RWPE1 (cell line): ENCODE results near the gene EPHA10.
A peak's percentile ranks its signal among the peaks of the same experiment; 100 is the strongest.
"Not testable (repeated sequence)": the region's sequence is repeated elsewhere in the genome, so short reads cannot be mapped to it uniquely, and the experiment has no call there.

Experiments
- CTCF ChIA-PET: fragments of 350-600 bp; sonication (Branson Sonifier 250); formaldehyde crosslinking; extraction: SDS; loops from one replicate; lab custom pipeline; 2021; lab: Yijun Ruan, JAX
- POLR2A ChIA-PET: fragments of 400-600 bp; formaldehyde crosslinking; extraction: SDS; loops from one replicate; lab custom pipeline; 2020; ENCODE audit warnings: antibody characterized with exemption; ENCODE audit not compliant: low non-redundant PET; lab: Yijun Ruan, JAX
- DNase-seq: peaks from one replicate; pipeline ENCODE4 v3.0.0; 2012; ENCODE audit warnings: low spot score
- H3K27ac ChIP-seq: fragments of 450-650 bp; 2 replicates; pipeline ENCODE4 v1.5.1; 2017
- TF ChIP-seq, protein P1 (sequence below): fragments of 450-650 bp; conservative IDR thresholded peaks from 2 replicates; pipeline ENCODE4 v1.5.1; 2017; ENCODE audit warnings: low read depth, mild to moderate bottlenecking

The EPHA10 gene

DNA sequence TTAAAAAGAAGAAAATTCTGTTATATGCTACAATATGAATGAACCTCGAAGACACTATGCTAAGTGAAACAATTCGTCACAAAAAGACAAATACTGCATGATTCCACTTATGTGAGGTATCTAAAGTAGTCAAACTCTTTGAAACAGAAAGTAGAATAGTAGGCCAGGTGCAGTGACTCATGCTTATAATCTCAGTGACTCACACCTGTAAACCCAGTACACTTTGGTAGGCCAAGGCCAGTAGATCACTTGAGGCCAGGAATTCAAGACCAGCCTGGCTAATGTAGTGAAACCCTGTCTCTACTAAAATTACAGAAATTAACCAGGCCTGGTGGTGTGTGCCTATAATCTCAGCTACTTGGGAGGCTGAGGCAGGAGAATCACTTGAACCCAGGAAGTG lies 25.7 kb downstream of the EPHA10 start:
- TF ChIP-seq, protein P1, sequence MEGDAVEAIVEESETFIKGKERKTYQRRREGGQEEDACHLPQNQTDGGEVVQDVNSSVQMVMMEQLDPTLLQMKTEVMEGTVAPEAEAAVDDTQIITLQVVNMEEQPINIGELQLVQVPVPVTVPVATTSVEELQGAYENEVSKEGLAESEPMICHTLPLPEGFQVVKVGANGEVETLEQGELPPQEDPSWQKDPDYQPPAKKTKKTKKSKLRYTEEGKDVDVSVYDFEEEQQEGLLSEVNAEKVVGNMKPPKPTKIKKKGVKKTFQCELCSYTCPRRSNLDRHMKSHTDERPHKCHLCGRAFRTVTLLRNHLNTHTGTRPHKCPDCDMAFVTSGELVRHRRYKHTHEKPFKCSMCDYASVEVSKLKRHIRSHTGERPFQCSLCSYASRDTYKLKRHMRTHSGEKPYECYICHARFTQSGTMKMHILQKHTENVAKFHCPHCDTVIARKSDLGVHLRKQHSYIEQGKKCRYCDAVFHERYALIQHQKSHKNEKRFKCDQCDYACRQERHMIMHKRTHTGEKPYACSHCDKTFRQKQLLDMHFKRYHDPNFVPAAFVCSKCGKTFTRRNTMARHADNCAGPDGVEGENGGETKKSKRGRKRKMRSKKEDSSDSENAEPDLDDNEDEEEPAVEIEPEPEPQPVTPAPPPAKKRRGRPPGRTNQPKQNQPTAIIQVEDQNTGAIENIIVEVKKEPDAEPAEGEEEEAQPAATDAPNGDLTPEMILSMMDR: no peak
- peak; percentile 49 for DNase-seq
- CTCF ChIA-PET: no interaction called here
- H3K27ac ChIP-seq: no peak overlapping the region
- POLR2A ChIA-PET: no interaction called here

DNA sequence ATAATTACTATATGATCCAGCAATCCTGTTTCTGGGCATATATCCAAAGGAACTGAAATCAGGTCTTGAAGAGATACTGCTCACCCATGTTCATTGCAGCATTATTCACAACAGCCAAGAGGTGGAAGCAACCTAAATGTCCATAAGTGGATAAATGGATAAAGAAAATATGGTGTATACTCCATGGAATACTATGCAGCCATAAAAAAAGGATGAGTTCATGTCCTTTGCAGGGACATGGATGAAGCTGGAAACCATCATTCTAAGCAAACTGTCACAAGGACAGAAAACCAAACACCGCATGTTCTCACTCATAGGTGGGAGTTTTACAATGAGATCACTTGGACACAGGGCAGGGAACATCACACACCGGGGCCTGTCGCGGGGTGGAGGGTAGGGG lies 26.3 kb downstream of the EPHA10 start:
- POLR2A ChIA-PET, DNase-seq, H3K27ac ChIP-seq, CTCF ChIA-PET: not testable (repeated sequence)

DNA sequence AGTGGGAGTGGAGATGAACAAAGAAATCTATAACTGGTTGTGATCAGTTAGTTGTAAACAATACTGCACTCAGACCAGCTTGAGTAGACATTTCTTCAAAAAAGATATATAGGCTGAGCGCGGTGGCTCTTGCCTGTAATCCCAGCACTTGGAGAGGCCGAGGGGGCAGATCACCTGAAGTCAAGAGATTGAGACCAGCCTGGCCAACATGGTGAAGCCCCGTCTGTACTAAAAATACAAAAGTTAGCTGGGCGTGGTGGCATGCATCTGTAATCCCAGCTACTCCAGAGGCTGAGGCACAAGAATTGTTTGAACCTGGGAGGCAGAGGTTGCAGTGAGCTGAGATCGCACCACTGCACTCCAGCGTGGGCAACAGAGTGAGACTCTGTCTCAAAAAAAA lies 26.9 kb downstream of the EPHA10 start:
- POLR2A ChIA-PET, CTCF ChIA-PET, H3K27ac ChIP-seq, DNase-seq: not testable (repeated sequence)

DNA sequence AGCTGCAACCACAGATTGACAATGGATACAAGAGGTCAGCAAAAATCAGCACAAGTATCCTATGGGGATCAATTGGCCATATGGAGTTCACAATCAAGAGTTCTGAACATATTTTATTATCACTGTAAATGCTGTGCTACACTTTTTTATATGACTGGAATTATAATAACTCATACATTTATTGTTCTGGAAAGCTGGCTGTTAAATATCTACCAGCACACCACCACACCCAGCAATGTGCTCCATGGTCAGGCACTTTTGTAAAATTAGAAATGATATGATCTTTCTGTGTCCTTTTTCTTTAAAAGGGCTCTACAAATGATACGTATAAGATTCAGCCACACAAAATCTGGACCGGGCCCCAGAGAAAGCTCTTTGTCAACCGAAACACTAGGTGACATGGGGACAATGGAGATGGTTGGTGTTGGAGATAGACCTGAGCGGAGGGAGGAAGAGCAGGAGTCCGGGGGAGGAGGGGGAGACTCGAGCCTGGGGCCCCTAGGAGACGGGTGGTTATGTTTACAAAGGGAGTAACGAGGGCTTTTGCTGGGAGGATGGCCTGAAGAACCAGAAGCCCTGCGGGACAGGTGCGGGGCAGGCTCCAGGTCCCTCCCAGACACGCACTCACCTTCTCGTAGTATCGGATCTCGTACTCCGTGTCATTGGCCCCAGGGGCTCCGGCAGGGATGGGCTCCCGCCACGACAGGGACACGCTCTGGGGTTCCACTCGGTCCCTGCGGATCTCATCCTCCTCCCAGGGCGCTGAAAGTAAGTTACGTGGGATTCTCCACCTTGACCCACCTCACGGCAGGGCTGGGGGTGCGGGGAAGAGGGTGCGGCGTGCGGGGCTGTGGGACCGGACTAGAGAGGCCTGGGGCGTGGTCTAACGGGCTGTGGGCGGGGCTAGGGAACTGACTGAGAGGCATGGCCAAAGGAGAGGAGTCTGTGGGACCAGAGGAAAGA lies 30.0 kb downstream of the EPHA10 start:
- H3K27ac ChIP-seq: no peak overlapping the region
- DNase-seq: no peak
- TF ChIP-seq, protein P1: no peak
- ChIA-PET CTCF (no interaction called here), POLR2A (no interaction called here)

DNA sequence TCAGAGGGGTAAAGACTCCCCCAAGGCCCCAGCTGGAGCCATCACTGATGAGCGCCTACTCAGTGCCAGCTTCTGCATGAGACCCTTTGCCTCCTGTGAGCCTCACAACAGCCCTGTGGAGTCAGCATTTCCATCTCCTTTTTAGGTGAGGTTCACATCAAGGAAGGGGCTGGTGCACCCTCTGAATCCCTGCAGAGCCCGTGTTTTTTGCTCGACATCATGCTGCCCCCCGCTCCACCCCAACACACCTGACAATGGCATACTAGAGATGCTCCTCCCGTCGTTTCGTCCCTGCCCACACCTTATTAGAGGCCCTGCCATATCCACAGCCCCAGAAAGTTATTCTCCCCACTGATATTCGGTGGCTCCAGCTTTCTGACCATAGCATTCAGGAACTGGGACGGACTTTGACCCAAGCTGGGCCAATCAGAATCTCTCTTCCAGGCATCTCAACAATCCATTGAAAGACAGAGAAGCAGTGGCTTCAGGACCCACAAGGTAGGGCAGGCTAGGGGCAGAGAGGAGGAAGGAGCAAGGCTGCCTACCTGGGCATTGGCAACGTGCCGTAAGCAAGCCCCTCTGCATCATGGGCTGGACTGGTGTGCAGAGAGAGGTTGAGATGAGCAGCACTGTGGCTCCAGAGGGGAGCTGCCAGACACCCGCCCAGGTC lies 32.7 kb downstream of the EPHA10 start:
- ChIA-PET POLR2A (no interaction called here), CTCF (interaction anchor here (0.6 kb wide), 2 partner anchors 68 to 106 kb away, joined by 3 to 4 read pairs; no protein-coding TSS in a partner anchor)
- no peak overlapping the region for H3K27ac ChIP-seq
- TF ChIP-seq, protein P1: no peak
- DNase-seq: no peak

DNA sequence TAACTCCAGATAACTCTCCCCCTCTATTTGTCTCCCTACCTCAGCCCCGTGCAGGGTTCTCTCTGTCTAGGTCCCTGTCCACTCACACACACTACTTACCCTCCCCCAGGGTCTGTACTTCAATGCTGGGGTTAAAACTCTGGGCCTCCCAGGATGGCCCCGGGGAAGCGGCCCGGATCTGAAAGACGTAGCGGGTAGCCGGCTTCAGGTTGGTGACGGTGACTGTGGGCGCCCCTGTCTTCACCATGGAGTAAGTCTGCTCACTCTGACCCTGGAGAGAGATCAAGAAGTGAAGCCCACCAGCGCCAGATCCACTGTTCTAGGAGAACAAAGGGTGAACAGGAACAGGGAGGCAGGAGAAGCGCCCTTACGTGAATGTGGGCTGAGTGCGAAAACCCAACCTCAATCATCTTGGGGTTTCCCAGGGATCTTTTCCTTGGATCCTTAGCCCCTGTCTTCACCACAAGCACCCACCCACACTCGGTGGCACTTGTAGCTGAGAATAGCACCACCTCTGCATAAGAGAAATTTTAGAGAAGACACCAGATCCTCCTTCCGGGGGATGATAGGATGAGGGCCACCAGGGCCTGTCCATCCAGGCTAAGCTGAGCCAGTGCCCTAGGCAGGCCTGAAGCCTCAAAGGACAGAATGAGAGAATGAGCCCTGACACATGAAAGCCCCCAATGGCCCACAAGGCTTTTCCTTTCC lies 33.5 kb downstream of the EPHA10 start:
- CTCF ChIA-PET: interaction anchor here (0.6 kb wide), 1 partner anchor 105 kb away, joined by 3 read pairs; no protein-coding TSS in a partner anchor
- H3K27ac ChIP-seq: no peak overlapping the region
- POLR2A ChIA-PET: no interaction called here
- TF ChIP-seq, protein P1: no peak
- DNase-seq: no peak

DNA sequence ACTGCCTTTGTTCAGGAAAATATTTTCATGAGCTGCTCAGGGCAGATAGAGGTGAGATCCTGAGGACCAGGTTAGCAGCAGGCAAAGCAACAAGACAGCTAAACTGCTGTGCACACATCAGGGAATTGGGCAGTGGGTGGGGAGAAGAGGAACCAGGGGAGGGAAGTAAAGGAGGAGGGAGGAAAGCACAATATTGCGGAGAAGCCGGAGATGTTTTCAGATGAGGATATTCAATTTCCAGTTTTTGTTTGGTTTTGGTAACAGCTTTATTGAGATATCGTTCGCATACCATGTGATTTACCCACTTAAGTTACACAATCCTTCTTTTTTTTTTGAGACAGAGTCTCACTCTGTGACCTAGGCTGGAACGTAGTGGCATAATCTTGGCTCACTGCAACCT lies 34.5 kb downstream of the EPHA10 start:
- POLR2A ChIA-PET: no interaction called here
- TF ChIP-seq, protein P1: no peak
- CTCF ChIA-PET: interaction anchor here (0.9 kb wide), 1 partner anchor 15 kb away, joined by 4 read pairs; no protein-coding TSS in a partner anchor
- no peak for DNase-seq
- no peak overlapping the region for H3K27ac ChIP-seq
